Measurements from ENCODE around the gene NTRK3.

DNA sequence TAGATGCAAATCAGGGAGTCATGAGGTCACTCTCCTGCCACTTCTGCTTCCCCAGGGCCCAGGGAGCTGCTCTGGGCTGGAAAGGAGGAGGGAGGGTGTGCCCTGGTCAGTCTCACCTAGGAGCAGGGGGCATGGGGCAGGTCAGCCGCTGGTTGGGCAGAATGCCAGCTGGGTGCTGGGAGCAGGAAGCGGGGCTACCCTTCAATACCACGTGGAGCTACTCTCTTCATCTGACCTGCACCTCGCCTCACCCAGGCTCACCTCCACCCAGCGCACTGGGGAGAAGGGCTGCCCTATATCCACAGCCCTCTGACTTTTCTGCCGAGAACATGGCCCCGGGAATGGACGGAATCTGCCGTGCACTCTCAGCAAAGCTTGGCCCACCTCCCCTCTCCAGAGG, 15.1 kb downstream of the NTRK3 start:
- TF ChIP-seq, protein P1, sequence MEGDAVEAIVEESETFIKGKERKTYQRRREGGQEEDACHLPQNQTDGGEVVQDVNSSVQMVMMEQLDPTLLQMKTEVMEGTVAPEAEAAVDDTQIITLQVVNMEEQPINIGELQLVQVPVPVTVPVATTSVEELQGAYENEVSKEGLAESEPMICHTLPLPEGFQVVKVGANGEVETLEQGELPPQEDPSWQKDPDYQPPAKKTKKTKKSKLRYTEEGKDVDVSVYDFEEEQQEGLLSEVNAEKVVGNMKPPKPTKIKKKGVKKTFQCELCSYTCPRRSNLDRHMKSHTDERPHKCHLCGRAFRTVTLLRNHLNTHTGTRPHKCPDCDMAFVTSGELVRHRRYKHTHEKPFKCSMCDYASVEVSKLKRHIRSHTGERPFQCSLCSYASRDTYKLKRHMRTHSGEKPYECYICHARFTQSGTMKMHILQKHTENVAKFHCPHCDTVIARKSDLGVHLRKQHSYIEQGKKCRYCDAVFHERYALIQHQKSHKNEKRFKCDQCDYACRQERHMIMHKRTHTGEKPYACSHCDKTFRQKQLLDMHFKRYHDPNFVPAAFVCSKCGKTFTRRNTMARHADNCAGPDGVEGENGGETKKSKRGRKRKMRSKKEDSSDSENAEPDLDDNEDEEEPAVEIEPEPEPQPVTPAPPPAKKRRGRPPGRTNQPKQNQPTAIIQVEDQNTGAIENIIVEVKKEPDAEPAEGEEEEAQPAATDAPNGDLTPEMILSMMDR (IDR thresholded peaks at IDR 0.05): no peak
- TF ChIP-seq POLR2AphosphoS5 (IDR thresholded peaks at IDR 0.05) (no peak), POLR2A (IDR thresholded peaks at IDR 0.05) (no peak)

All from prostate gland (tissue), 2 donors.